ENCODE measurements around the gene TNNI2. TPM values are rescaled to one million over a fixed set of nuclear protein-coding genes. Genes with fewer than 3 reads are reported as not detected.

TNNI2 gene
- polyA plus RNA-seq, 1 of the 3 experiments (the other 2 are of a cell fraction), result not detected

Small RNA genes lying within 50 kb of the gene (small RNA-seq; reads per million reads assigned to genes)
- 0 reads per million in 7 experiments for gene AC051649.1
- gene MIR4298, result 0 reads per million in 7 experiments

Other genes starting within 250 kb of the TNNI2 start
- not detected in 2 replicates for gene KRTAP5-2, start 240.7 kb upstream of the TNNI2 start, polyA plus RNA-seq (2012; rRNA removed)
- not detected in 2 replicates for gene KRTAP5-3, start 230.5 kb upstream of the TNNI2 start, polyA plus RNA-seq (2012; rRNA removed)
- gene KRTAP5-4, start 216.8 kb upstream of the TNNI2 start, polyA plus RNA-seq (2012; rRNA removed), result not detected in 2 replicates
- not detected in 2 replicates for gene KRTAP5-5, start 209.2 kb upstream of the TNNI2 start, polyA plus RNA-seq (2012; rRNA removed)
- not detected in 2 replicates for gene KRTAP5-6, start 141.8 kb upstream of the TNNI2 start, polyA plus RNA-seq (2012; rRNA removed)
- 0.21 and 0.31 TPM in 2 replicates for gene IFITM10, start 88.4 kb upstream of the TNNI2 start, polyA plus RNA-seq (2012; rRNA removed)
- 93.0 and 187 TPM in 2 replicates for gene CTSD, start 75.1 kb upstream of the TNNI2 start, polyA plus RNA-seq (2012; rRNA removed)
- not detected in 2 replicates for gene SYT8, start 4.0 kb upstream of the TNNI2 start, polyA plus RNA-seq (2012; rRNA removed)
- 0.34 and 0.38 TPM in 2 replicates for gene LSP1, start 14.1 kb downstream of the TNNI2 start, polyA plus RNA-seq (2012; rRNA removed)
- not detected in 2 replicates for gene PRR33, start 52.9 kb downstream of the TNNI2 start, polyA plus RNA-seq (2012; rRNA removed)
- gene TNNT3, start 80.7 kb downstream of the TNNI2 start, polyA plus RNA-seq (2012; rRNA removed), result not detected in 2 replicates
- gene MRPL23, start 108.4 kb downstream of the TNNI2 start, polyA plus RNA-seq (2012; rRNA removed), result 226 and 264 TPM in 2 replicates
- 3.7 and 4.6 TPM in 2 replicates for gene H19, start 158.9 kb downstream of the TNNI2 start, polyA plus RNA-seq (2012; rRNA removed)

Data from SK-N-SH (cell line).